Measurements from ENCODE around the gene ADGRE1.

GRCh38 chr19:6963244-6963852, 76.0 kb downstream of the ADGRE1 start:
- TF ChIP-seq CTCF (IDR thresholded peaks at IDR 0.05; ENCODE audit: control extremely low read depth in 1 of 3, insufficient read depth in 1 of 3, low read depth in 1 of 3, low read length in 3 of 3): no peak
- no peak for TF ChIP-seq RXRA (IDR thresholded peaks at IDR 0.05; ENCODE audit: insufficient read depth, low read depth, low read length)
- TF ChIP-seq USF2 (IDR thresholded peaks at IDR 0.05; ENCODE audit: low read length): no peak
- TF ChIP-seq ATF3 (IDR thresholded peaks at IDR 0.05; ENCODE audit: insufficient read depth, low read depth, low read length): no peak
- TF ChIP-seq SP2 (IDR thresholded peaks at IDR 0.05; ENCODE audit: low read length): no peak
- no peak for TF ChIP-seq BRCA1 (IDR thresholded peaks at IDR 0.05; ENCODE audit: low read depth, low read length)
- TF ChIP-seq RBBP5 (IDR thresholded peaks at IDR 0.05; ENCODE audit: borderline replicate concordance, low read depth, low read length): no peak
- no peak for TF ChIP-seq EP300 (IDR thresholded peaks at IDR 0.05; ENCODE audit: borderline replicate concordance in 1 of 2, low read depth in 2 of 2, low read length in 2 of 2)
- TF ChIP-seq POLR2A (IDR thresholded peaks at IDR 0.05; ENCODE audit: control extremely low read depth in 1 of 2, low read depth in 2 of 2, low read length in 2 of 2): no peak
- no peak for TF ChIP-seq SP1 (IDR thresholded peaks at IDR 0.05; ENCODE audit: low read depth, low read length)
- no peak for TF ChIP-seq CEBPB (IDR thresholded peaks at IDR 0.05; ENCODE audit: low read depth, low read length)
- TF ChIP-seq YY1 (IDR thresholded peaks at IDR 0.05; ENCODE audit: low read depth, low read length): no peak
- TF ChIP-seq ATF2 (IDR thresholded peaks at IDR 0.05; ENCODE audit: low read length): no peak

All from H1 (cell line).